Subcutaneous adipose tissue (tissue), 4 donors: Measurements from ENCODE around the gene NAXD. TPM values are rescaled to one million over a fixed set of nuclear protein-coding genes. Genes with fewer than 3 reads are reported as not detected.

ENCODE experiments used
- total RNA-seq, 4 donors: library from RNA; depleted of rRNA; stranded (reverse); fragments of >200 nt; gene quantifications; one replicate each; pipeline ENCODE4 v1.1.0, GENCODE V29; 2016
- TF ChIP-seq, protein P1 (sequence below): fragments of 450-650 bp; IDR thresholded peaks from one replicate; pipeline ENCODE4 v1.5.1; 2016; ENCODE audit warnings: low read depth, mild to moderate bottlenecking, control low read depth, antibody characterized with exemption, moderate library complexity

The NAXD gene
- total RNA-seq, 4 donors from 2014 or later: 17.0 to 27.1 (median 20.4) TPM

DNA sequence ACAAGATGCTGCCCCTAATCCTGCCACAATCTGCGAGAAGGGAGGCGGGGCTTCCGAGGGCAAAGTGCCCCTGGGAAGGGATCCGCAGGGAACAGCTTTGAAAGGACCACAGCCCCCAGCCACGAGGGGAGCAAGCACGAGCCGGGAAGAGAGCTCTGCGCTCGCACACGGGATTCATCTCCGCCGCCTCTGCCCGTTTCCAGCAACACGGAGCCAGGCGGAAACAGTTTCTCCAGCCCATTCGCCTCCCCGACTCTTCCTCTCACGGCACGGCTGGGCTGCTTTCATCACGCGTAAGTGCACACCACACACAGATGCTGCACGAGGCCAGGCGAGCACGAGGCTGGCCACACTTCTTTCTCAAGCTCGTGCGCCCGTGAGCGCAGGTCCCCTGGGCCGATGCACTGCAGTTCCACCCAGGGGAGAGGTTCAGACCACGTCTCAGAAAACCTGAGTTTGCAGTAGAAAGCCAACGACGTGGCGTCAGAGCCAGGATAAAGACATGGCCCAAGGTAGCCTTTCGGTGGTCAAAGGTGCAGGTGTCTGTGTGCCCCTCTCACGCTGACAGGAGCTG is 33.6 kb downstream of the NAXD start:
- TF ChIP-seq, protein P1, sequence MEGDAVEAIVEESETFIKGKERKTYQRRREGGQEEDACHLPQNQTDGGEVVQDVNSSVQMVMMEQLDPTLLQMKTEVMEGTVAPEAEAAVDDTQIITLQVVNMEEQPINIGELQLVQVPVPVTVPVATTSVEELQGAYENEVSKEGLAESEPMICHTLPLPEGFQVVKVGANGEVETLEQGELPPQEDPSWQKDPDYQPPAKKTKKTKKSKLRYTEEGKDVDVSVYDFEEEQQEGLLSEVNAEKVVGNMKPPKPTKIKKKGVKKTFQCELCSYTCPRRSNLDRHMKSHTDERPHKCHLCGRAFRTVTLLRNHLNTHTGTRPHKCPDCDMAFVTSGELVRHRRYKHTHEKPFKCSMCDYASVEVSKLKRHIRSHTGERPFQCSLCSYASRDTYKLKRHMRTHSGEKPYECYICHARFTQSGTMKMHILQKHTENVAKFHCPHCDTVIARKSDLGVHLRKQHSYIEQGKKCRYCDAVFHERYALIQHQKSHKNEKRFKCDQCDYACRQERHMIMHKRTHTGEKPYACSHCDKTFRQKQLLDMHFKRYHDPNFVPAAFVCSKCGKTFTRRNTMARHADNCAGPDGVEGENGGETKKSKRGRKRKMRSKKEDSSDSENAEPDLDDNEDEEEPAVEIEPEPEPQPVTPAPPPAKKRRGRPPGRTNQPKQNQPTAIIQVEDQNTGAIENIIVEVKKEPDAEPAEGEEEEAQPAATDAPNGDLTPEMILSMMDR: no peak

DNA sequence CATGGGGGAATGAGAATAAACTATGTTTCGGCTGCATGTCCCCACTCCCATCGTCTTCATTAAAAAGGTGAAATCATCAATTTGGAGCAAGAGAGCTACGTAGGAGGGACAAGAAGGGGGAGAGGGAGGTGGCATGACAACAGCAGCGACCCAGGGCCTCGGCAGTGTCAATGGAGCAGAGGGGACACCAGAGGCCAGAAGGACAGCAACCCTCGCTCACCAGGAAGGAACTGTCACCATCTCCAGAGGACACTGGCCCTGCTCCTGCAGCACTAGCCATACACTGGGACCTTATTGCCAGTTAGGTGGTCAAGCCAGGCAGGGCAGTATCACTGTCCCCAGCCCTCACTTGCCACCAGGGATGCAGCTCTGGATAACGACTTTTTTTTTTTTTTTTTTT is 34.2 kb downstream of the NAXD start:
- TF ChIP-seq, protein P1: no peak

DNA sequence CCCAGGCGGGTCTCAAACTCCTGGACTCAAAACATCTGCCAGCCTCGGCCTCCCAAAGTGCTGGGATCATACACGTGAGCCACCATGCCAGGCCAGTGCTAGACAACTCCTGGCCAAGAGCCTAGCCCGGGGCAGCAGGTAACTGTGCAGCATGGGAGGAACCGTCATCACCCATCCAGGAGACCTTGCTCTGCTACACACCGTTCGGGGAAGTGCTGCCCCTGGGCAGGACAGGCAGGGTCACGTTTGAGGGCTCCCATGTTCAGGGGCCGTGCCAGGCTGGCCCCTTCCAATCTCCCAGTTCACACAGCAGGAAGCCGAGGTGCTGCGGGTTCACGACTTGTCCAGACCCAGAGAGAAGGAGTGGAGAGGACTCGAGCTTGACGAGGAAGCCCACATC is 35.1 kb downstream of the NAXD start:
- TF ChIP-seq, protein P1: no peak

DNA sequence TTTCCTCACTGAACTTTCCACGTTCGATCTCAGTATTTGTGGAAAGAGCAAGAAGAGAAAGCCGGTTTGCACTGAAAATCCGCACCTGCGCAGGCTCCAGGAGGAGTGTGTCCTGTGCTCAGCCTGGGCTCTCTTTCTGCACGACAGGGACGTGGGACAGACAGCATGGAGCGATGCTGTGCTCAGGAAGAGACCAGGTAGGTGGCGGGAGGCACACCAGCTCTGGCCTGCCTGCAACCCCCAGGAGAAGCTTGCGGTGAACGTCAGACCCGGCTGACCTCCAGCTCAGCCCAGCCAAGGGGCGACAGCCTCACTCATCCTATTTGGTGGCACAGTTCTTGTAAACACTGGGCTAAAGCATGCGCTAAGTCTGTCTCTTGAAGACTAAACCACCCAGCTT is 35.9 kb downstream of the NAXD start:
- TF ChIP-seq, protein P1: no peak

DNA sequence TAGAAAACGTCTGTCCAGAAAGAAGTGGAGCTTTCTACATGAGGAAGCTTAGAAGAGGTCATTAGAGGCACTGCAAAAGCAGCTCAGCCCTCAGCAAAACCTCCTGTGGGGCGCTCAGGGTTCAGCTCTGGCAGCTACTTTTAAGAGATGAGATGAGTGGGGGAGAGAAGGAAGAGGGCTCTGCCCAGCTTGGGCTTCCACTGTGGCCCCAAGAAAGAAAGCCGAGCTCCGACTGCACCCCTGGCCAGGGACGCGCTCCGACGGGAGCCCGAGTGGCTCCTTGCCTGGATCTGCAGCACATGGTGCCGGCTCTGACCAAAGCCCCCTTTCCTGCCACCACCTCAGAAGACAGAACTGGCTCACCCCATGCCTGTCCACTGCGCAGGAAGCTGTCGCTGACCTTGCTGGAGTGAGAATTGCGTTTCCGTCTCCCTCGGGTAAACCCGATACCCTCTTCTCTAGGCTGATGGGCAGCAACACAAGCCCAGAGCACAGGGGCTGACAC is 36.4 kb downstream of the NAXD start:
- TF ChIP-seq, protein P1: no peak

DNA sequence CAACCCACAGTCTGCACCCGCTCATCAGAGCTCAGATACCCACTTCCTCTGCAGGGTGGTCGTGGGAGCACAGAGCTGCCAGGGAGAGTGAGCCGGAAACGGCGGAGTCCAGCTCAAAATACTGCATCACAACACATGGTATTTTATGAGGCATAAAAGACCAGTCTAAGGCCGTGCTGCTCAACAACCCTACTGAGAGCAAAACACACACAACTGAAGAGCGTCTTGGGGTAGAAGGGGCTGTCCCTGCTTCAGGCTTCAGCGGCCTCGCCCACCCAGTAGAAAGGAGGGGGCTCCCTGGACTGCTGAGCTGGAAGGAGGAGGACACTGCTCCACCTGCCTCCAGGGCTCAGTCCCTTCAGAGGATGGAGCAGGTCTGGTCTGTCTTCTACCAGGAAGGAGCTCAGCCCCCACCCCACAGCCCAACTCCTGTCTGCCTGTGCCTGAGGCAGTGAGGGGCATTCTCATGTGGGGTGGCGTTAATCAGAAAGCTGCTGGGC is 36.9 kb downstream of the NAXD start:
- TF ChIP-seq, protein P1: no peak

DNA sequence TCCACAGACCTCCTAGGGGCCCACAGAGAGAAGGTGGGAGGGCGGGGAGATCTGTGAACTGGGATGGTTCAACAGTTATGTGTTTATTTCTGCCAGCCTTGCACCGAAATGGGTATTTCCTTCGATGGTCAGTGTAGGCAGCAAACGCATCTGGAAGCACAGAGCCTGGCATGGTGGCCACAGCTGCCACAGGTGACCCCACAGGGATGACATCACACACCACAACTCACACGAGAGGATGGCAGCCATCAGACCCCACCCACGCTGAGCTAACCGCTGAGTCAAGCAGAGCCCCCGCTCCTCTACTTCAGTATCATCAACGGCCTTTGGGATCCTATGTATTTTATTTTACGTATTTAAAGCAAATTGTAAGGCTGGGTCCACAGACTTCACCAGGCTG is 37.4 kb downstream of the NAXD start:
- TF ChIP-seq, protein P1: no peak
